Large intestine (tissue), 3 donors: ENCODE data around the gene SIDT2. TPM values are rescaled to one million over a fixed set of nuclear protein-coding genes. Genes with fewer than 3 reads are reported as not detected.
A peak's percentile ranks its signal among the peaks of the same experiment; 100 is the strongest.

Source experiments
- DNase-seq, 2 donors: peaks; one replicate each; pipeline versions ENCODE4 v3.0.0 to v3.0.0-alpha.2; 2013
- H3K27ac ChIP-seq: one replicate; pipeline ENCODE4 v1.5.1; 2013; ENCODE audit warnings: low read length
- H3K27me3 ChIP-seq: 2 replicates; pipeline ENCODE4 v1.6.1; 2013; ENCODE audit warnings: low read length; ENCODE audit not compliant: control insufficient read depth, insufficient read depth
- H3K36me3 ChIP-seq: 2 replicates; pipeline ENCODE4 v1.6.1; 2013; ENCODE audit warnings: low read length; ENCODE audit not compliant: control insufficient read depth, insufficient read depth
- H3K4me1 ChIP-seq: one replicate; pipeline ENCODE4 v1.6.1; 2013; ENCODE audit warnings: low read length; ENCODE audit not compliant: control insufficient read depth, insufficient read depth
- H3K4me3 ChIP-seq: one replicate; pipeline ENCODE4 v1.5.1; 2013; ENCODE audit warnings: low read length
- H3K9me3 ChIP-seq: one replicate; pipeline ENCODE4 v1.6.1; 2013; ENCODE audit warnings: mild to moderate bottlenecking, low read depth, low read length, moderate library complexity; ENCODE audit not compliant: control insufficient read depth
- WGBS: methylation state at CpG from one replicate; pipeline ENCODE4 v1.1.5; 2013; ENCODE audit warnings: low lambda C conversion rate; ENCODE audit not compliant: insufficient coverage; 5-methylcytosine and 5-hydroxymethylcytosine counted together
- polyA plus RNA-seq: library from polyadenylated mRNA; unstranded; fragments of 120-200 nt; gene quantifications from one replicate; pipeline ENCODE4 v1.2.1, GENCODE V29; 2013

Gene SIDT2
- polyA plus RNA-seq, 1 donor = 94.9 TPM

DNA sequence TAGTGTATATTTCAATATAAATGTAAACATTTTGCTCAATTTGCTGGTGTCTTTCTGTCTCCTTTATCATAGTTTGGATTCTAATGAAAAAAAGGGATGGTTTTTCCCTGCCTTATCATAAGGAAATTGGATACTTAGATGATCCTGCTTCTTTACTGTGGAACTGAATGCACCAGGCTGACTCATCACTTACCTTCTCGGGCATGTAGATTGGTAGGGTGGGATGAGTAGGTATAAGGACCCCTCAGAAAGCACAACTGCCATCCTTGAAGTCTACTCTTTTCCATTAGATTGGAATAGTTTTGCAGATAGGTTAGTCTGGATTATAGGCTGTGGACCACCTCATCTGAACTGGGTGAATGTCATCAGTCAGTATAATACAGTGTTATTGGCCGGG, 7.5 kb upstream of the SIDT2 start:
- peak in 1 of 2 donors; percentile 23 for DNase-seq
- no peak overlapping the region for H3K4me3 ChIP-seq
- WGBS = no CpG with 5 or more reads among the region's 2 CpGs
- peaks cover 25% of the 10 kb centered on the region for H3K36me3 ChIP-seq
- peaks cover 24% of the 10 kb centered on the region for H3K4me1 ChIP-seq
- H3K27ac ChIP-seq = peak overlapping the region; percentile 20
- H3K27me3 ChIP-seq = no peaks in the 10 kb centered on the region
- no peaks in the 10 kb centered on the region for H3K9me3 ChIP-seq

DNA sequence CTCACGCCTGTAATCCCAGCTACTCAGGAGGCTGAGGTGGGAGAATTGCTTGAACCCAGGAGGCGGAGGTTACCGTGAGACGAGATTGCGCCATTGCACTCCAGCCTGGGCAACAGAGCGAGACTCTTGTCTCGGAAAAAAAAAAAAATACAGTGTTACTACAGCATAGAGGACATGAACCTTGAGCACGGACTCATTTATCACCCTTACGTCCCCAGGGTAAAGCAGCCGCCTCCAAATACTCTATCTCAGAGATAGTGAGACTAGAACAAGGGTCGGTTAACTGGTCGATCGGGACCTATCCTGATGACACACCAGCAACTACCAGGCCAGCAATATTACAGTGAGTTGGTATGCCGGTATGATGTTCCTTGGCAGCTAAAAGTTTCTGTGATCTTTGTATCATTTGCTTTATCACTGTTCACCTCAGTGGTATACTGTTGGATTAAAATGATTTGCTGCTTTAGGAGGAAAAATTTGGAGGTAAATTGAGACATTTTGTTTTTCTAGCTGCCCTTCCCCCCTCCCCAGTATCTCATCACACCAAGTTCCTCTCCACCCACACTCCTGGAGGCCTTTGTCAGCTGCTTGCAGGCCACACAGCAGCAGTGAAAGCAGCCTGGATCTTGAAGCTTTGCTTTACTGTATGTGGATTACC, 7.0 kb upstream of the SIDT2 start:
- Histone ChIP-seq H3K36me3 (peaks cover 21% of the 10 kb centered on the region), H3K9me3 (no peaks in the 10 kb centered on the region), H3K27me3 (no peaks in the 10 kb centered on the region), H3K4me1 (peaks cover 24% of the 10 kb centered on the region), H3K27ac (peak overlapping the region; percentile 64), H3K4me3 (no peak overlapping the region)
- peak; percentile 77 to 83 for DNase-seq
- no CpG with 5 or more reads among the region's 14 CpGs for WGBS

DNA sequence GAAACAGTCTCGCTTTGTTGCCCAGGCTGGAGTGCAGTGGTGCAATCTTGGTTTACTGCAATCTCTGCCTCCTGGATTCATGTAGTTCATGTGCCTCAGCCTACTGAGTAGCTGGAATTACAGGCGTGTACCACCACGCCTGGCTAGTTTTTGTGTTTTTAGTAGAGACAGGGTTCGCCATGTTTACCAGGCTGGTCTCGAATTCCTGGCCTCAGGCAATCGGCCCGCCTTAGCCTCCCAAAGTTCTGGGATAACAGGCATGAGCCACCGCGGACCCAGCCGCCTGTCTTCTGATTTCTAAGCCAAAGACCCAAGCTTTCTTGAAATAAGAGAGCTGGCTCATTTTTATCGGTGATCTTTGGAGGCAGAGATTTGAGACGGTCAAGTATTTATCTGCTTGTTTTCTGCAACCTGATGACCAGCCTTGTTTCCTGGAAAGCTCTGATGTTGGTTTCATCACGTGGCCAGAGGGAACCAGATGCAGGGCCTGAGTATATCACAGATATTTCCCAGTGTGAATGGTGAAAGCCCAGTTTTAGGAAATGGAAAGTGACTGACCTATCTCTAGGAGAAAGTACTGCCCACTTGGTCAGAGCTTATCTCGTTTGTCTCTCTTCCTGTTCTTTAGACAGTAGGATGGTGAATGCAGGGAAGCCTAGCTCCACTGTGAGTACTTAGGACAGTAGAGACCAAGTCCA, 5.7 kb upstream of the SIDT2 start:
- peaks cover 24% of the 10 kb centered on the region for H3K4me1 ChIP-seq
- WGBS = no CpG with 5 or more reads among the region's 14 CpGs
- DNase-seq = no peak
- no peaks in the 10 kb centered on the region for H3K9me3 ChIP-seq
- no peaks in the 10 kb centered on the region for H3K27me3 ChIP-seq
- no peak overlapping the region for H3K27ac ChIP-seq
- H3K36me3 ChIP-seq = peaks cover 10% of the 10 kb centered on the region
- H3K4me3 ChIP-seq = no peak overlapping the region

DNA sequence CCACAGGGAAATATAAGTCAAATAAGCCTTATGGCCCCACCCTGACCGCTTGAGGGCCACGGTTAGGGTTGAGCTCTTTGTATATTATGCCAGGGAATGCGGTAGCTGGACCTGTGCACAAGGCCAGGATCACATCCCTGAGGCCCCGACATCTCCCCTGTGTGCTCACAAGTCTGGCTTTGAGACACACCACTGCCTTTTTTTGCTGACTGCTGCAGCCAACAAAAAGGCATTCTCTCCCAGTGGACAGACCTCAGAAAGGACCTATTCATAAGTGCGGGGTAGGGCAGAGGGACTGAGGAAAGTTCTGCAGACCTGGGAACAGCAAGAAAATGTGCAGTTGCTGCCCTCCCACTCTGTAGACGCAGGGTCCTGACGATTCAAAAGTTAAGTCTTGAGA, 3.4 kb upstream of the SIDT2 start:
- Histone ChIP-seq H3K27me3 (no peaks in the 10 kb centered on the region), H3K36me3 (peaks cover 4% of the 10 kb centered on the region), H3K4me3 (no peak overlapping the region), H3K4me1 (peaks cover 35% of the 10 kb centered on the region), H3K9me3 (no peaks in the 10 kb centered on the region), H3K27ac (no peak overlapping the region)
- no peak for DNase-seq
- no CpG with 5 or more reads among the region's 7 CpGs for WGBS

DNA sequence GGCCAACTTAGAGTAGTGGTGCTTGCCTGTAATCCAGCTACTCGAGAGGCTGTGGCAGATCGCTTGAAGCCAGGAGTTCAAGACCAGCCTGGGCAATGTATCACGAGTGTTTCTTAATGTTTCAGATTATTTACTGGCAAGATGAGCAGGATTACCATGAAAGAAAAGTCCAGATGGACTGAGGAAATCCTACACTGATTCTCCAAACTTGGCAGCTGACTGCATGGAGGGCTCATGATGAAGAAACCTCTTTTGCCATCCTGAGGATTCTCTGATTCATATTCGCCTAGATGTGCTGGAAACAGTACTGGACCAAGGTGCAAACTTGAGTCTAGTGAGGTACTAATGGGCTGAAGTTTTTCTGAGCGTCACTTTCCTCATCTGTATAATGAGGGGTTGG, 2.8 kb upstream of the SIDT2 start:
- Histone ChIP-seq H3K4me1 (peaks cover 40% of the 10 kb centered on the region), H3K9me3 (no peaks in the 10 kb centered on the region), H3K4me3 (no peak overlapping the region), H3K36me3 (peaks cover 3% of the 10 kb centered on the region), H3K27me3 (no peaks in the 10 kb centered on the region), H3K27ac (no peak overlapping the region)
- DNase-seq = no peak
- no CpG with 5 or more reads among the region's 5 CpGs for WGBS

DNA sequence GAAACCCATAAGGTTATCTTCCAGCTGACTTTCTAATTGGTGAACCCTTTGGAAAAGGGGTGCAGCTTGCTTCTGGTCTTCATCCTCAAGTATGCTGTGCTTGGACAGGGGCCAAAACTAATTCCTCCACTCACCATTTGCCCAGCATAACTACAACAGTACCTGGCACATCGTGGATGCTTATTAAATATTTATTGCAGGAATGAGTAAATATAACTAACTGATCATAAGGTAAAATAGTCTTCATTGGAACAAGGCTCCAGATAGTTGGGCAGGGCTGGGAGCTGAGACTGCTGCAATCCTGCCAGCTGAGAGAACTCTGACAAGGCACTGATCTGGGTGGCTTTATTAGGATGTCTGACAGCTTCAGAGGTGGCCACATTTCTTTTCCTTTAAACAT, 2.4 kb upstream of the SIDT2 start:
- Histone ChIP-seq H3K27me3 (no peaks in the 10 kb centered on the region), H3K27ac (no peak overlapping the region), H3K36me3 (peaks cover 2% of the 10 kb centered on the region), H3K4me1 (peaks cover 42% of the 10 kb centered on the region), H3K4me3 (no peak overlapping the region), H3K9me3 (no peaks in the 10 kb centered on the region)
- DNase-seq = no peak
- WGBS = no CpG with 5 or more reads among the region's 1 CpG

DNA sequence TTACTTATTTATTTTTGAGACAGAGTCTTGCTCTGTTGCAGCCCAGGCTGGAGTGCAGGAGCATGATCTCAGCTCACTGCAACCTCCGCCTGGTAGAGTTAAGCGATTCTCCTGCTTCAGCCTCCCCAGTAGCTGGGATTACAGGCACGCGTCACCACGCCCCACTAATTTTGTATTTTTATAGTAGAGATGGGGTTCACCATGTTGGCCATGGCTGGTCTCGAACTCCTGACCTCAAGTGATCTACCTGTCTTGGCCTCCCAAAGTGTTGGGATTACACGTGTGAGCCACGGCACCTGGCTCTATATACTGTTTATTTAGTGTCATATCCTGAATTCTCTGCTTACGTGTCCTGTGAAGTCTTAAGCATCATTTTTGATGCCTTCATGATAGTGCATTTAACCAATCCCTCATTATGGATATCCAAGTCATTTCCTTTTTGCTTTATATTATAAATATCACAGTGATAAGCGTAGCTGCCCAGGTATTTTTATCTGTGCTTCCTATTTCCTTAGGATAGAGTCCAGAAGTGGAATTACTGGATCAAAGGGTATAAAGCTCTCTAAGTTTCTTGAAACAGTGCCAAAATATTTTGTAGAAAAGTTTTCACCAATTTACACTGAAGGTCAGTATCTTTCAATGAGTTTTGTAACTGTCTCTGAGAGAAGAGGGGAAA, 871 bp upstream of the SIDT2 start:
- no peaks in the 10 kb centered on the region for H3K9me3 ChIP-seq
- H3K36me3 ChIP-seq = peaks cover 13% of the 10 kb centered on the region
- WGBS = 47% methylated on average over 2 of the region's 10 CpGs
- H3K27me3 ChIP-seq = no peaks in the 10 kb centered on the region
- peak overlapping the region; percentile 94 for H3K27ac ChIP-seq
- H3K4me1 ChIP-seq = peaks cover 28% of the 10 kb centered on the region
- DNase-seq = no peak
- H3K4me3 ChIP-seq = peak overlapping the region; percentile 90

DNA sequence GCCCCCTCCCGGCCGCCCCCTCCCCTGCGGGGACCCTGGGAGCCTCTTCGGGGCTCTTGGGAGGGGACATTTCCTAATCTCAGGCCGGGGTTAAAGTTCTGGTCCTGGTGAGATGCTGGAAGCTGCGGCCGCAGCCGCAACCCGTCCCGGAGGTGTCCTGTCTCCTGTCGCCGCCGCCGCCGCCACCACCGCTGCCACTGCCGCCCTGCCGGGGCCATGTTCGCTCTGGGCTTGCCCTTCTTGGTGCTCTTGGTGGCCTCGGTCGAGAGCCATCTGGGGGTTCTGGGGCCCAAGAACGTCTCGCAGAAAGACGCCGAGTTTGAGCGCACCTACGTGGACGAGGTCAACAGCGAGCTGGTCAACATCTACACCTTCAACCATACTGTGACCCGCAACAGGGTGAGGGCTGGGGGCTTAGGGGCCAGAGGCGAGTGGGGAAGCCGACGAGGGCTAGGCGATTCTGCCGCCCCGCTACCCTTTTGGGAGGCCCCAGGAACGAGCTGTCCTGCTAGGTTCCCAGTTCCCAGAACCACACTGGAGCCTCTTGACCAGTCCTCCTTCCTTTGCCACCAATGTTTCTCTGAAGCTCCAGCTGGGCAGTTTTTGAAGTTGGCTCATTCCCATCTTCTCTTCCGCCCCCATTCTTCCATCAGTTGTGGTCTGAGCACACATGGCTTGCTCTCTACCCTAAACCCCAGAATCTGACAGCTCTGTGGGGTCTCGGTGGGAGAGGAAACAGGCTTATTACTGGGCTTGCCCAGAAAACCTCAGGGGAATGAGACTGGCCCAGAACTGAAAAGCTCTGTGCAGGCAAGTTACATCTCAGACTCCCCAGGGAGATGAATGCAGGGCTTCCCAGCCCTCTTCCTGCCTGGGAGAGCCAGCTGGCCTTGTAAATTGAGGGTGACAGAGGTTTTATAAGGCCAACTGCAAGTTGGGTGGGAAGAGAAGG, 781 bp downstream of the SIDT2 start:
- Histone ChIP-seq H3K9me3 (no peaks in the 10 kb centered on the region), H3K4me3 (peak overlapping the region; percentile 90), H3K4me1 (peaks cover 25% of the 10 kb centered on the region), H3K36me3 (peaks cover 20% of the 10 kb centered on the region), H3K27me3 (no peaks in the 10 kb centered on the region), H3K27ac (peak overlapping the region; percentile 94)
- whole genome bisulfite sequencing = no CpG with 5 or more reads among the region's 39 CpGs
- DNase-seq = peak in 1 of 2 donors; percentile 63

DNA sequence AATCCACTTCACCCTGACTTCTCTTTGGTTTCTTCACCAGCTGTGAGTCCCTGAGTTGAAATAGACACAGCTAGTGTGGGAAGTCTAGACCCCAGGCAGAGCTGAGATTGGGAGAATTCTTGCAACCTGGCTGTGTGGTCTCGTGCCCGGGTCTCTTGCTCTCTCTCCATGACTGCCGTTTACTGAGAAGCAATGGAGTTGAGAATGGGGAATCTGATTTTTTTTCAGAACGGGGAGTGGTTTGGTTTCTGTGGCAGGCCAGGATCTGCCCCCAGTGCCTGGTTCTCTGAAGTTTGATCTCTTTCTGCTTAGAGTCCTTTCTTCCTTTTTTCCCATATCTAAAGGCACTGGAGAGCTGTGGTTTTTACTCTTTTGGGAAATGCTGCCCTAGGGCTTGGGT, 1.5 kb downstream of the SIDT2 start:
- Histone ChIP-seq H3K27me3 (no peaks in the 10 kb centered on the region), H3K27ac (peak overlapping the region; percentile 94), H3K36me3 (peaks cover 20% of the 10 kb centered on the region), H3K4me1 (peaks cover 25% of the 10 kb centered on the region), H3K4me3 (peak overlapping the region; percentile 90), H3K9me3 (no peaks in the 10 kb centered on the region)
- DNase-seq = no peak
- no CpG with 5 or more reads among the region's 4 CpGs for WGBS
